HEK293 (cell line): ENCODE results near the gene TCAF1.

Source experiments
- CTCF ChIA-PET: fragments of 350-600 bp; formaldehyde crosslinking; extraction: SDS; loops from one replicate; lab custom pipeline; 2021; ENCODE audit warnings: antibody characterized with exemption; lab: Yijun Ruan, JAX
- POLR2A ChIA-PET: fragments of 300-600 bp; formaldehyde crosslinking; extraction: SDS; loops from one replicate; lab custom pipeline; 2020; ENCODE audit warnings: antibody characterized with exemption, inconsistent platforms; lab: Yijun Ruan, JAX
- H3K27ac ChIP-seq: fragments of 200-500 bp; sonication (Bioruptor generic); 2 replicates; pipeline ENCODE4 v1.5.1; 2014; ENCODE audit warnings: low read depth, low read length, control low read depth, inconsistent platforms; ENCODE audit errors: extremely low read depth
- H3K36me3 ChIP-seq, 2 experiments: fragments of 200-500 bp in 1 of 2; sonication (Bioruptor generic) in 1 of 2; 1 replicate in 1 of 2; 2 replicates in 1 of 2; pipeline ENCODE4 v1.5.1; 2014 to 2017; ENCODE audit warnings: inconsistent platforms in 2 of 2, low read length in 2 of 2; ENCODE audit not compliant: control insufficient read depth in 2 of 2, insufficient read depth in 1 of 2
- H3K4me1 ChIP-seq: fragments of 200-500 bp; sonication (Bioruptor generic); 2 replicates; pipeline ENCODE4 v1.5.1; 2014; ENCODE audit warnings: mild to moderate bottlenecking, low read length, inconsistent platforms; ENCODE audit not compliant: control insufficient read depth, insufficient read depth
- H3K4me3 ChIP-seq: 2 replicates; pipeline ENCODE4 v1.5.1; 2011; ENCODE audit warnings: low read depth, mild to moderate bottlenecking, control low read depth, low read length, moderate library complexity
- H3K9me3 ChIP-seq: fragments of 200-500 bp; sonication (Bioruptor generic); 2 replicates; pipeline ENCODE4 v1.5.1; 2014; ENCODE audit warnings: low read depth, low read length, inconsistent platforms; ENCODE audit not compliant: control insufficient read depth, insufficient read depth
- ATF2 ChIP-seq: fragments of 450-650 bp; formaldehyde crosslinking; IDR thresholded peaks from 2 replicates; pipeline ENCODE4 v1.5.1; 2016; ENCODE audit warnings: missing biosample characterization, missing genetic modification characterization, low read depth
- HOXC10 ChIP-seq: sonication (generic); formaldehyde crosslinking; IDR thresholded peaks from 2 replicates; pipeline ENCODE4 v1.8.1; 2023; ENCODE audit warnings: mild to moderate bottlenecking, missing genetic modification reagents
- IKZF3 ChIP-seq: fragments of 450-650 bp; IDR thresholded peaks from 2 replicates; pipeline ENCODE4 v1.5.0; 2018; ENCODE audit warnings: missing biosample characterization, mild to moderate bottlenecking, missing genetic modification characterization, moderate library complexity
- MZF1 ChIP-seq: fragments of 450-650 bp; formaldehyde crosslinking; IDR thresholded peaks from 2 replicates; pipeline ENCODE4 v1.5.1; 2017; ENCODE audit warnings: missing biosample characterization, missing genetic modification characterization, borderline replicate concordance
- SCRT1 ChIP-seq: fragments of 450-650 bp; formaldehyde crosslinking; IDR thresholded peaks from 2 replicates; pipeline ENCODE4 v1.5.1; 2016; ENCODE audit warnings: missing biosample characterization, missing genetic modification characterization, borderline replicate concordance
- SP2 ChIP-seq: fragments of 450-650 bp; formaldehyde crosslinking; IDR thresholded peaks from 2 replicates; pipeline ENCODE4 v1.5.1; 2016; ENCODE audit warnings: missing biosample characterization, missing genetic modification characterization
- ZBTB7A ChIP-seq: fragments of 450-650 bp; formaldehyde crosslinking; IDR thresholded peaks from 2 replicates; pipeline ENCODE4 v1.5.1; 2016; ENCODE audit warnings: low read depth, missing biosample characterization, missing genetic modification characterization
- ZFHX2 ChIP-seq: fragments of 450-650 bp; formaldehyde crosslinking; conservative IDR thresholded peaks from 2 replicates; pipeline ENCODE4 v1.5.1; 2016; ENCODE audit warnings: missing biosample characterization, missing genetic modification characterization
- ZNF10 ChIP-seq: fragments of 450-650 bp; formaldehyde crosslinking; IDR thresholded peaks from 2 replicates; pipeline ENCODE4 v1.5.1; 2017; ENCODE audit warnings: missing biosample characterization, missing genetic modification characterization
- ZNF121 ChIP-seq: fragments of 450-650 bp; formaldehyde crosslinking; IDR thresholded peaks from 2 replicates; pipeline ENCODE4 v1.5.1; 2016; ENCODE audit warnings: missing biosample characterization, missing genetic modification characterization
- ZNF157 ChIP-seq: fragments of 450-650 bp; formaldehyde crosslinking; IDR thresholded peaks from 2 replicates; pipeline ENCODE4 v1.5.1; 2016; ENCODE audit warnings: missing biosample characterization, missing genetic modification characterization
- ZNF184 ChIP-seq: fragments of 450-650 bp; IDR thresholded peaks from 2 replicates; pipeline ENCODE4 v1.5.1; 2018; ENCODE audit warnings: missing biosample characterization, mild to moderate bottlenecking, missing genetic modification characterization
- ZNF2 ChIP-seq: fragments of 450-650 bp; formaldehyde crosslinking; IDR thresholded peaks from 2 replicates; pipeline ENCODE4 v1.5.1; 2016; ENCODE audit warnings: missing biosample characterization, missing genetic modification characterization
- ZNF221 ChIP-seq: fragments of 450-650 bp; formaldehyde crosslinking; IDR thresholded peaks from 2 replicates; pipeline ENCODE4 v1.5.1; 2017; ENCODE audit warnings: missing biosample characterization, missing genetic modification characterization, borderline replicate concordance
- ZNF280D ChIP-seq: fragments of 450-650 bp; formaldehyde crosslinking; IDR thresholded peaks from 2 replicates; pipeline ENCODE4 v1.5.1; 2016; ENCODE audit warnings: missing biosample characterization, missing genetic modification characterization
- ZNF324 ChIP-seq: fragments of 450-650 bp; formaldehyde crosslinking; IDR thresholded peaks from 2 replicates; pipeline ENCODE4 v1.5.1; 2016; ENCODE audit warnings: missing biosample characterization, missing genetic modification characterization
- ZNF473 ChIP-seq: fragments of 450-650 bp; formaldehyde crosslinking; IDR thresholded peaks from 2 replicates; pipeline ENCODE4 v1.5.1; 2017; ENCODE audit warnings: missing biosample characterization, missing genetic modification characterization
- ZNF488 ChIP-seq: fragments of 450-650 bp; formaldehyde crosslinking; IDR thresholded peaks from 2 replicates; pipeline ENCODE4 v1.5.1; 2016; ENCODE audit warnings: missing biosample characterization, missing genetic modification characterization
- ZNF560 ChIP-seq: fragments of 450-650 bp; formaldehyde crosslinking; IDR thresholded peaks from 2 replicates; pipeline ENCODE4 v1.5.1; 2017; ENCODE audit warnings: missing biosample characterization, missing genetic modification characterization, borderline replicate concordance
- ZNF580 ChIP-seq: fragments of 450-650 bp; formaldehyde crosslinking; IDR thresholded peaks from 2 replicates; pipeline ENCODE4 v1.5.1; 2016; ENCODE audit warnings: missing biosample characterization, missing genetic modification characterization
- ZNF830 ChIP-seq: fragments of 450-650 bp; IDR thresholded peaks from 2 replicates; pipeline ENCODE4 v1.5.0; 2018; ENCODE audit warnings: missing biosample characterization, missing genetic modification characterization, low read depth, mild to moderate bottlenecking, moderate library complexity
- ZSCAN5A ChIP-seq: fragments of 450-650 bp; formaldehyde crosslinking; IDR thresholded peaks from 2 replicates; pipeline ENCODE4 v1.5.1; 2016; ENCODE audit warnings: missing biosample characterization, missing genetic modification characterization

TCAF1 gene

GRCh38 chr7:143850682-143851081, 51.3 kb downstream of the TCAF1 start (continued):
- TF ChIP-seq ZNF2: no peak
- TF ChIP-seq ZFHX2 (tag by site-specific recombination): no peak
- TF ChIP-seq ZNF560 (tag by site-specific recombination): no peak

GRCh38 chr7:143849785-143850479, 52.0 kb downstream of the TCAF1 start:
- Histone ChIP-seq H3K36me3 (peaks cover 0 to 5% of the 10 kb centered on the region in 2 experiments; a peak in 1 of 3 replicates), H3K27ac (no peak overlapping the region), H3K9me3 (no peaks in the 10 kb centered on the region), H3K4me1 (no peaks in the 10 kb centered on the region), H3K4me3 (no peak overlapping the region)
- TF ChIP-seq ZNF473 (no peak), ZNF488 (tag by site-specific recombination) (no peak), ZNF10 (no peak), ZNF580 (tag by site-specific recombination) (no peak), ZNF157 (tag by site-specific recombination) (no peak), ZNF221 (tag by site-specific recombination) (no peak), ZNF830 (no peak), ZBTB7A (tag by site-specific recombination) (no peak), IKZF3 (tag by site-specific recombination) (no peak), ZSCAN5A (tag by site-specific recombination) (no peak), HOXC10 (no peak)
- ChIA-PET CTCF (no interaction called here), POLR2A (no interaction called here)

GRCh38 chr7:143848192-143848591, 53.8 kb downstream of the TCAF1 start:
- no peak for TF ChIP-seq ZNF184 (tag by site-specific recombination)
- peak; percentile 62 for TF ChIP-seq ATF2
- no peak overlapping the region for H3K4me3 ChIP-seq
- no peaks in the 10 kb centered on the region for H3K9me3 ChIP-seq
- H3K27ac ChIP-seq: no peak overlapping the region
- ChIA-PET CTCF (interaction anchor here (1.5 kb wide), 1 partner anchor 280 kb away, joined by 5 read pairs; no protein-coding TSS in a partner anchor), POLR2A (no interaction called here)
- peaks cover 0 to 5% of the 10 kb centered on the region in 2 experiments; a peak in 1 of 3 replicates for H3K36me3 ChIP-seq
- no peaks in the 10 kb centered on the region for H3K4me1 ChIP-seq

GRCh38 chr7:143846692-143847091, 55.3 kb downstream of the TCAF1 start:
- H3K27ac ChIP-seq: no peak overlapping the region
- no peaks in the 10 kb centered on the region for H3K9me3 ChIP-seq
- no peaks in the 10 kb centered on the region for H3K4me1 ChIP-seq
- POLR2A ChIA-PET: no interaction called here
- peaks cover 0 to 5% of the 10 kb centered on the region in 2 experiments; a peak in 1 of 3 replicates for H3K36me3 ChIP-seq
- H3K4me3 ChIP-seq: no peak overlapping the region
- CTCF ChIA-PET: no interaction called here
- TF ChIP-seq ZNF324 (tag by site-specific recombination): no peak
- no peak for TF ChIP-seq SCRT1 (tag by site-specific recombination)
- no peak for TF ChIP-seq ZNF280D
- TF ChIP-seq MZF1 (tag by site-specific recombination): no peak
- no peak for TF ChIP-seq ZNF2
- no peak for TF ChIP-seq SP2
- no peak for TF ChIP-seq ZNF121
